ENCODE measurements around the gene MEGF10.

The MEGF10 gene

DNA sequence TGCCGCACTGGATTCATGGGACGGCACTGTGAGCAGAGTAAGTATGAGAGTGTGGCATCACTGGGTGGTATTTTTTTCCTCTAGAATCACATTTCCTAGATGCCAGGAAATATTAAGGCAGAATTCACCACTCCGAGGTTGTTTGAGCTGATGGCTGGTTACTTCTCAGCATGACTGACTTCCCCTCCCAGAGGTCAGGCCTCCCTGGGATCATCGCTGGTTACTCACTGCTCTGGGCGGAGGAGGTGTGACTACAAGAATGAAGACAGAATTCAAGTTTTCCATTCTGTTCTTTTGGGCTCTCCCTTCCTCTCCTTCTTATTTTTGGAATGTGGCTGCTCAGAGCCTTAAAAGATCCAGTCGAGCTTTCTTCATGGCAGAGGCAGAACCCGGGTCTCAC is 150.2 kb downstream of the MEGF10 start:
- H3K4me3 ChIP-seq (ENCODE audit: low read depth, low read length): no peak overlapping the region
- TF ChIP-seq, protein P1, sequence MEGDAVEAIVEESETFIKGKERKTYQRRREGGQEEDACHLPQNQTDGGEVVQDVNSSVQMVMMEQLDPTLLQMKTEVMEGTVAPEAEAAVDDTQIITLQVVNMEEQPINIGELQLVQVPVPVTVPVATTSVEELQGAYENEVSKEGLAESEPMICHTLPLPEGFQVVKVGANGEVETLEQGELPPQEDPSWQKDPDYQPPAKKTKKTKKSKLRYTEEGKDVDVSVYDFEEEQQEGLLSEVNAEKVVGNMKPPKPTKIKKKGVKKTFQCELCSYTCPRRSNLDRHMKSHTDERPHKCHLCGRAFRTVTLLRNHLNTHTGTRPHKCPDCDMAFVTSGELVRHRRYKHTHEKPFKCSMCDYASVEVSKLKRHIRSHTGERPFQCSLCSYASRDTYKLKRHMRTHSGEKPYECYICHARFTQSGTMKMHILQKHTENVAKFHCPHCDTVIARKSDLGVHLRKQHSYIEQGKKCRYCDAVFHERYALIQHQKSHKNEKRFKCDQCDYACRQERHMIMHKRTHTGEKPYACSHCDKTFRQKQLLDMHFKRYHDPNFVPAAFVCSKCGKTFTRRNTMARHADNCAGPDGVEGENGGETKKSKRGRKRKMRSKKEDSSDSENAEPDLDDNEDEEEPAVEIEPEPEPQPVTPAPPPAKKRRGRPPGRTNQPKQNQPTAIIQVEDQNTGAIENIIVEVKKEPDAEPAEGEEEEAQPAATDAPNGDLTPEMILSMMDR (IDR thresholded peaks at IDR 0.05; ENCODE audit: borderline replicate concordance, insufficient read depth, low read depth, low read length): no peak

DNA sequence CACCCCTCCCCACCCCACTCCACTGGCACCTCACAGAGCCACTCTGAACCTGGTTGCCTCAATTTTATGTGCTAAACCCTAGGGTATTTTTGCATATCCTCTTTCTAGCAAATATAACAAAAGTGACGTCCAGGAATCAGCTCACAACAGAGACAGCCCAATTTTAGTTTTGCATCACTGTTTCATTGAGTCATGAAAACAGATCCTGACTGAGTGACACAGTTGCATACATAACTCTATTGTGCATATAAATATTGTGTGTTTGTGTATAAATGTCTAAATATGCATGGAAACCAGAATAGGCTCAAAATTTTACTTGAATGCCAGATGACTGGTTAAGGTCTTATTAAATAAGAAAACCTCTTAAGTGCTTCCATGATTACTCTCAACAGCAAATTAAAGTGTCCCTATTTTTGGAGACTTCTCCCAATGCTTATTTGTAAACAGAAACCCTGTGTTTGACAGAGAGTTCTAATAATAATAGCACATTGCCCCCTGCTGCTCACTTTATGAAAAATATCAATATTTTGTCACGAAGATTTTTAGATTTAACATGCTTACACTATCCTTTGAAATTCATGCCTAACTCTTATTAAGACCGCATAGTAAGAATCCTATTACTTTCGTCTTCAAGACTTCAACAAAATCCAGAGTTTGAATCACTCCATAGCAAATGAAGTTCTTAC is 151.3 kb downstream of the MEGF10 start:
- TF ChIP-seq, protein P1 (IDR thresholded peaks at IDR 0.05; ENCODE audit: borderline replicate concordance, insufficient read depth, low read depth, low read length): no peak
- H3K4me3 ChIP-seq (ENCODE audit: low read depth, low read length): no peak overlapping the region

DNA sequence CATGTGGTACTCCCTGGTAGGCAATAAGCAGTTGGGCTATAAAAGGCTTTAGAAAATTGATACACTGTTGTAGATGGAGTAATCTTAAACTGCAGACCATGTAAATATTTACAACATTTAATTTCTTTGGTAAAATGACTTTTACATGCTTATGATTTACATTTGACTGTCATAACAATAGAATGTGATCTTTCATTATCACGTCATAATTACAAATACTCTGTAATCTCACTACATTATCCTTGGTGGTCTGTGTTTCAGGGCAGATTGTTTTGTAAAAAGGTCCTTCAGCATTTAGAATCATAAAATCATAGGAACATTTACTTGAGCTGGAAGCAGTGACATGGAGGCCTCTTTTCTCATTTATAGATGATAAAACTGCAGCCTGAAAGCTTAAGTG is 153.6 kb downstream of the MEGF10 start:
- H3K4me3 ChIP-seq (ENCODE audit: low read depth, low read length): no peak overlapping the region

GRCh38 chr5:127445328-127445727 is 154.7 kb downstream of the MEGF10 start:
- no peak overlapping the region for H3K4me3 ChIP-seq (ENCODE audit: low read depth, low read length)
- TF ChIP-seq, protein P1 (IDR thresholded peaks at IDR 0.05; ENCODE audit: borderline replicate concordance, insufficient read depth, low read depth, low read length): no peak

More for the DNA sequence above, 153.6 kb downstream of the MEGF10 start:
- TF ChIP-seq, protein P1 (IDR thresholded peaks at IDR 0.05; ENCODE audit: borderline replicate concordance, insufficient read depth, low read depth, low read length): no peak

- TF ChIP-seq, protein P1 (IDR thresholded peaks at IDR 0.05; ENCODE audit: borderline replicate concordance, insufficient read depth, low read depth, low read length): no peak
- no peak overlapping the region for H3K4me3 ChIP-seq (ENCODE audit: low read depth, low read length)
Measured at GRCh38 chr5:127446626-127447025, 156.0 kb downstream of the MEGF10 start.

GRCh38 chr5:127447827-127448226 is 157.2 kb downstream of the MEGF10 start:
- no peak overlapping the region for H3K4me3 ChIP-seq (ENCODE audit: low read depth, low read length)
- TF ChIP-seq, protein P1 (IDR thresholded peaks at IDR 0.05; ENCODE audit: borderline replicate concordance, insufficient read depth, low read depth, low read length): no peak

GRCh38 chr5:127450046-127450445 is 159.4 kb downstream of the MEGF10 start:
- H3K4me3 ChIP-seq (ENCODE audit: low read depth, low read length): no peak overlapping the region
- TF ChIP-seq, protein P1 (IDR thresholded peaks at IDR 0.05; ENCODE audit: borderline replicate concordance, insufficient read depth, low read depth, low read length): no peak

All from GM12875 (cell line).